ENCODE measurements around the gene TMC6.

Gene TMC6

DNA sequence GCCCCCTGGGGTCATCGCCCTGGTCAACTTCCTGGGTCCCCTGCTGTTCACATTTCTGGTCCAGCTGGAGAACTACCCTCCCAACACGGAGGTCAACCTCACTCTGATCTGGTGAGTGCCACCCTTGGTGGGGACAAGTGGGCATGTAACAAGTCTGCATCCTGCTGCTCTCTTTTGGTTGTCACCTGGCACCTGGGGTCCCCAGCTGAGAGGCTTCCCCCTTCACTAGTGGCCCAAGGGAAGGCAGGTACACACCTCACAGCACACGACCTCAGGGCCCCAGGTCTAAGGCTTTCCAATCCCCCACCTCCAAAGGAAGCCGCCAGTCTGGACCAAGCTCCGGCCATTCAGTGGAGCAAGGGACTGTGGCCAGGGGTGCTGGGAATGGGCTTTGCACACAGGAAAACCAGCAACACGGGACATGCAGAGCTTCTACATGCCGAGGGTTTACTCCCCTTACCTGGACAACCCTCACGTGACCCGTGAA, 6.4 kb upstream of the TMC6 start:
- no peak for DNase-seq

DNA sequence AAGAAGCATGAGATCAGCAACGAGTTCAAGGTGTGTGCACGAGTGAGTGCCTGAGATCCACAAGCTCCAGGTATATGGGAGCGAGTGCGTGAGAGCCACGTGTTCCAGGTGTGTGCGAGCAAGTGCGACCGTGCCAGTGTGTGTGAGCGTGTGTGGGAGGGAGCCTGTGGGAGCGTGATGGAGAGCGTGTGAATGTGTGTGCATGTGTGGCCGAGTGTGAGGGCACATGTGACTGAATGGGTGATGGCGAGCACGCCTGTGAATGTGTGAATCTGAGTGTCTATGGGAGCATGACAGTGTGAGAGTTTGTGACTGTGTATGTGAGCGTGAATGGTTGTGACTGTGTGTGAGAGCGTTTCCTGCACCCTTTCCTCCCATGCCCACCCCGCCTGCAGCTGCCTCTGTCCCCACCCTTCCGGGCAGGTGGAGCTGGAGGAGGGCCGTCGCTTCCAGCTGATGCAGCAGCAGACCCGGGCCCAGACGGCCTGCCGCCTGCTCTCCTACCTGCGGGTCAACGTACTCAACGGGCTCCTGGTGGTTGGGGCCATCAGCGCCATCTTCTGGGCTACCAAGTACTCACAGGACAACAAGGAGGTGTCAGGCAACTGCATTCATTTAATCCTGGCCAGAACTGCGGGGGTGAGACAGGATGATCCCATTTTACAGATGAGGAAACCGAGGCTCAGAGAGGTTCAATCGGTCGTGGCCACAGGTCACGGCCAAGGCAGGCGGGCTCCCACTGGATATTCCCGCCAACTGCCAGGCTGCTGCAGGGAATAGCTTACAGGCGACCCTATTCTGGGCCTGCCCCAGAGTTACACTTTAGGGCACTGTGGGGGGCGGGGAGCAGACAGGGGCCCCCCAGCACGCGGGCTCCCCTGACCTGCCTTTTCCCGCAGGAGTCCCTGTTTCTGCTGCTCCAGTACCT, 5.7 kb upstream of the TMC6 start:
- DNase-seq, result no peak

DNA sequence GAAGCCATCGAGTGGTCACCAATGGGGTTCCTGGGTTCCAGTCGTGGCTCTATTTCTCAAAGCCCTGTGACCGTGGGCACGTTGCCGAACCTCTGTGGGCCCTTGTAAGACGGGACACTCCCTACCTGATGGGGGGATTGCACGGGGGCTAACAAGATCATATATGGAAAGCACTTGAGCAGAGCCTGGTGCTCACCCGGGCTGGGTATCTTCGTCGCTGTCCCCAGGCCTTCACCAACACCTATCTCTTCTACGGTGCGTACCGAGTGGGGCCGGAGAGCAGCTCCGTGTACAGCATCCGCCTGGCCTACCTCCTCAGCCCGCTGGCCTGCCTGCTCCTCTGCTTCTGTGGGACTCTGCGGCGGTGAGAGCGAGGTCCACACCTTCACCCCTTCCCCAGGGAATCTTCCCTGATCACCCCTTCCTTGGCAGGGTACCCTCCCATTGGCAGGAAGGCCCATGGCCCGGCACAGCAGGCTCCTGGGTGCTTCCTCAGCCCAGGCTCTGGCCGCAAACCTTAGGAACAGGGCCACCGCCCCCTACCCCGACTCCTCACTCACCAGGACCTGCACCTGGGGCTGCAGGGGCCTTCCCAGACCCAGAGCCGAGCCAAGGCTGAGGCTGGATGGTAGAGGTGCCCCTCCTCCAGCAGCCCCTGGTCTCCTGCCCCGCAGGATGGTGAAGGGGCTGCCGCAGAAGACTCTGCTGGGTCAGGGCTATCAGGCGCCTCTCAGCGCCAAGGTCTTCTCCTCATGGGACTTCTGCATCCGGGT, 4.8 kb upstream of the TMC6 start:
- no peak for DNase-seq

DNA sequence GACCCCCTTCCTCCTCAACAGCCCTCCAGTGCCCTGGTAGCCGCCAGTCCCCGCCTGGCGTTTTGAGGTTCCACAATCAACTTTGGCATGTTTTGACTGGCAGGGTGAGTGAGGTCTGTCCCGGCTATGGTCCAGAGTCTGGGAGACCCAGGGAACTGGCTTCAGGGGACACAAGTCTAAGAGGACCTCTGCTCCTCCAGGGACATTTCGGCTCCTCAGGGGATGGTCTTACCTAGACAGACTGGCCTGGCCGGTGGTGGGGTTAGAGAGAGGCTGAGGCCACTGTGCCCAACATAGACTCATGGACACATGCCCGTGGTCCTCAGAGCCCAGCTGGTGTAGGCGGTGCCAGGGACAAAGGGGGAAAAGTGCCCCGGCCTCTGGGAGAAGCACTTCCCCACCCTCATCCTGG, 4.2 kb upstream of the TMC6 start:
- no peak for DNase-seq

DNA sequence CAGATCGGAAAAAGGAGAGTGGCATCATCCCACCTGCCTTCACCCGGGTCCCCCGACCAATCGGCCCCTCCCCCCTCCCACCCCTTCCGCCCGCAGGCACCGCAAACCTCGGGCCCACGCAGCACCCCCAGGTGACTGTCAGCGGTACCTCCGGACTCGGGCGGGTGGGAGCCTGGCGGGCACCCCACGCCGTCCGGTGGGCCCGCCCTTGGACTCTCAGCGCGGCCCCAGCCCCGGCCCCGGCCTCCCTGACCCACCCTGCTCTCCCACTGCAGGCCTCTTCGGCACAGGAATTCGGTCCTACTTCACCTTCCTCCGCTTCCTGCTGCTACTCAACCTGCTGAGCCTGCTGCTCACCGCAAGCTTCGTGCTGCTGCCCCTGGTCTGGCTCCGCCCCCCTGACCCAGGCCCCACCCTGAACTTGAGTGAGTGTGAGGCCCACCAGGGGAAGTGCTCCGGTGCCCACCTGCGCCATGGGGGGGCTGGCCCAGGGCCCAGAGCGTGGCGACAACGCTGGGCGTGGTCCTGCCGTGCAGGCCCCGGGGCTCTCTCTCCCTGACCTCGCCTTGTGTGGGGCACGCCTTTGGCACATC, 3.6 kb upstream of the TMC6 start:
- DNase-seq, result no peak

DNA sequence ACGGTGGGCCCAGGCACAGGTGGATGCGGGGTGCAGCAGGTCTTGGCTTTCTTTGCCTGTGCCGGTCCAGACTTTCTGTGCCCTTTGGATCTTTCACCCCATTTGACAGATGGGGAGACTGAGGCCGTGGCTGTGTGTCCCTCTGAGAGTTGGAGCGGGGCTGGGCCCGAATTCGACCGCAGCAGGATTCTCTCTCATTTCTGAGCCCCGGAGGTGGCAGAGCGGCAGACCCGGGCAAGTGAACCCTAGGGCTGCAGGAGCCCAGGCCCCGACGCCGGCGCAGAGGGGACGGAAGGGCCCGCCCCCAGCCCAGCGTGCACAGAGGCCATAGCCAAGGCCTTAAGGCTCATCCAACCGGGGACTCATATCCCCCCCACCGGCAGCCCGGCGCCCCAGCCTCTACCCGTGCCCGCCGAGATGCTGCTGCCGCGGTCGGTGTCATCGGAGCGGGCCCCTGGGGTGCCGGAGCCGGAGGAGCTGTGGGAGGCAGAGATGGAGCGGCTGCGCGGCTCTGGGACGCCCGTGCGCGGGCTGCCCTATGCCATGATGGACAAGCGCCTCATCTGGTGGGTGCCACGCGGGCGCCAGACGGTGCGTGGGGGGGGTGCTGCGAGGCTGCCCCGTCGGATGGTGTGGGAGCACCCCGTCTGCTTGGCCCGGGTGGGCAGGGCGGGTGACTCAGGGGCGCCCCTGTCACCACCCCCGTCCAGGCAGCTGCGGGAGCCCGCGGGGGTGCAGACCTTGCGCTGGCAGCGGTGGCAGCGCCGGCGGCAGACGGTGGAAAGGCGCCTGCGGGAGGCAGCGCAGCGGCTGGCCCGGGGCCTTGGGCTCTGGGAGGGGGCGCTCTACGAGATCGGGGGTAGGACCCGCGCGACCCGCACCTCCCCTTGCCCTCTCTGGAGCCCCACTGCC, 2.9 kb upstream of the TMC6 start:
- DNase-seq, result no peak

DNA sequence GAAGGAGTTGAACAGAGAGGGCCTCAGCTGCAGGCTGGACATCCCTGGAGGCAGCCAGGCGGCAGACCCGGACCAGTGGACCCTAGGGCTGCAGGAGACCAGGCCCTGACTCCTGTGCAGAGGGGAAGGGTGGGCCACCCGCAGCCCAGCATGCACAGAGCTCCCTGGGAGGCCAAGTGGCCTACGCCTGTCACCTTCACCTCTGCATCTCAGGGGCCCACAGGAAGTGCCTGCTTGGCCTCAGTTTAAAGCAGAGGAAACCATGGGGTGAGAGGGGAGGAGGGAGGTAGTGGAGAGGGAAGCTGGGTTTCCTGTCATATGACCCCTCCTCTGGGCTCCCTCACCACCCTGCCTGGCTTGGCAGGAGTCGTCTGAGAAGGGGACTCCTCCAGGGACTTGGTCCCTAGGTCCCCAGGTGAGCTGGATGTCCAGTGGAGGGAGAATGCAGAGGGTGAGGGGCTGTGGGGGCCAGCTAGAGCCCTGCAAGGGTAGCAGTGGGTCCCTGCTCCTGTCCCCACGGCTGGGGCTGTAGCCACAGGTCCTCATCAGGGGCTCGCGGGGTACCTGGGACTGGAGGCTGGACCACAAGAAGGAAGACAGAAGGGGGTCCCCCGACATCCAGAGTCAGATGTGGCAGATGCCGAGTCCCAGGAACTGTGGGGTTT, 2.0 kb upstream of the TMC6 start, which contains the start of gene TMC8:
TSS of gene TMC8 (plus strand) at position 335 of the 665 bp plus-strand sequence. CDS start 818 bp downstream, outside the sequence.
- no peak for DNase-seq

DNA sequence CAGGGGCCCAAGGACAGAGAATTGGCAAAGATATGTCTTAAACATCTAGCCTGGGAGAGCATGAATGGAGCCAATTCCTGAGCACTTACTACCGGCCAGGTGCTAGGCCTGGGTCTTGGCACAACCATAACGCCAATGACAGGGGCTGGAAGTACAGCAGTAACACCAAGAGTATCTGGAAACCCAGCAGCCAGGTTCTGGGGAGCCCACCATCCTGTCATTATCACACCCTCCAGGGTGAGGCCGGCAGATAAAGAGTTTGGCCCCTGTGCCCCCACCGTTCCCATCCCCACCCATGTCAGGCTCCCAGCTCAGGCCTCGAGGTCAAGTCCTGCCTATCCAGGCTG, 1.5 kb upstream of the TMC6 start:
- no peak for DNase-seq

DNA sequence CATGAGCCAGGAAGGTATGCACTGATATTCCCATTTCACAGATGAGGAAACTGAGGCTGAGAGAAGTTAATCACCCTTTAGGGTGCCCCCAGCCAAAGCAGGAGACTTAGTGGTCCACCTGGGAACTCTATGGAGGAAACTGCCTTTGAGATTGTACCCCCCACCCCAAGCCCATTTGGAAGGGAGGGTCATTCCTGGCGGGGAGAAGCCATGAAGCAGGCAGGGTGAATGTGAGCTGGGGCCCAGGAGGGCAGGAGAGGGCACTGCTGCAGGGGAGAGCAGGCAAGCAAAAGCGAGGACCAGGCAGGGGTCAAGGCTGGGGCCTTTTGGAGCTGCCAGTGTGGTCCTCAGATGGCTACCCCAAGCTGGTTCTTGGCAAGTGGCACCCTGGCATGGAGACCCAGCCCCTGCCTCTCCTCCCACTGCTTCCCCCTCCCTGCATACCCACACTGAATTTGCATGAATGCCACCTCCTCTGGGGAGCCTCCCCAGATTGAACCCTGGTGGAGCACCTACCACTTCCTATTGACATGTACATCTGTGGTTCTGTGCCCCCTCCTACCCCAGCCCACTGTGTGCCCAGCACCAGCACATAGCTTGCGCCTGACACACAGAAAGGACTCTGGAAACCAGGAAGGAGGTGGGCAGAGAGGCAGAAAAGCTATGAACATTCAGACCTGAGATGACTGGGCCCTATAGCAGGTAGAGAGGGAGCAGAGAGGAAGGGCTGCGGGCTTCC, 965 bp upstream of the TMC6 start:
- DNase-seq, result no peak

DNA sequence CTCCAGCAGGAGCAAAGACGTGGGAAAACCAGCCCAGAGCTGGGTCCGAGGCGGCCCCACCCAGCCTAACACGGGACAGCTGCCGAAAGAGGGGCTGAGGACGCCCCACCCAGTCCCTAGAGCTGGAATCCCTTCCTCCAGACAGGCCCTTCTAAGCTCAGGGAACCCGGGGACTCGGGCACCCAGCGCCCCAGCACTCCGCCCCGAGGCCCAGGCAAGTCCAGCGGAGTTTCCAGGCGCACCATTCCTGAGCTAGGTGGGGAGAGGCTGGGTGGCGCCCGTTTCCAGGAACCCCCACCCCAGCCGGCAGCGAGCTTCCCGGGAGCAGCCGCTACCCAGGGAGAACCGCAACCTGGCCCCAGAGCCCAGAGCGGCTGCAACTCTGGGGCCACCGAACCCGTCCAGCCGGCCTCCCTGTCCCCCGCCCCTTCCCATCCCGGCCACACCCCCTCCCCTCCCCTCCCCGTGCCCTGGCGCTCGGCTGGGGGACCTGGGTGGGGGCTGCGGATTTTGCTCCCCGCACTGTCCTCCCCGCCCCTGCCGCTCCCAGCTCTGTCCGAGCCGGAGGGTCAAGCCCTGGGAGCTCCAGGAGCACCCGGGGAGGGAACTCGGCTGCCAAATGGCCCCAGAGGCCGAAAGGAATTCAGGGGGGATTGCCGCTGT, 536 bp downstream of the TMC6 start:
- DNase-seq, result no peak

DNA sequence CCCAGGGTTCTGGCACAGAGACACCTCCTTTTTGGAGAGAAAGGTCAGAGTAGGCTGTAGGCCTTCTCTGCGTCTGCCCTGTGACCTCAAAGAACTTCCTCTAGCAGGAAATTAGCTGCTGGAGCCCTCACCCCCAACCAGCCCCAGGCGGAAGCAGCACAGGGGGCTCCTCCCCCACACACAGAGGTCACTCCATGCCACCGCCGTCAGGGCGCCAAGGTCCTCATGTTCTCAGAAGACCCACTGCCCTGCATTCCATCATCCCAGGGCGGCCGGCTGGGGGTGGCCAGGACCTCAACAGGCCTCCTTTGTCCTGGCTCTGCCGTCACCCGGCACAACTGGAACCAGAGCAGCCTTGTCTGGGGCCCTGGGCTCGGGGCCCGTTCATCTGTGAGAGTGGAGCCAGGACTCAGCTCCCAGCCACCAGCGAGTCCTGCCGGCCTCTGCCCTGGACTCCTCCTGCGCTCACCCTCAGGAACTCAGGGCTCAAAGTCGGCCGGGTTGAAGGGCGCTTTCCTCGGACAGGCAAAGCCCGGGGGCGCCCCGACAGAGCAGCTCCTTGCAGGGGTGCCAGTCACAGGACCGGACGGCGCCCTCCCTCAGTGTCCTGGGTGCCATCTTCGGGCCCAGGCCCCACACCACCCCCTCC, 1.2 kb downstream of the TMC6 start:
- DNase-seq, result no peak

DNA sequence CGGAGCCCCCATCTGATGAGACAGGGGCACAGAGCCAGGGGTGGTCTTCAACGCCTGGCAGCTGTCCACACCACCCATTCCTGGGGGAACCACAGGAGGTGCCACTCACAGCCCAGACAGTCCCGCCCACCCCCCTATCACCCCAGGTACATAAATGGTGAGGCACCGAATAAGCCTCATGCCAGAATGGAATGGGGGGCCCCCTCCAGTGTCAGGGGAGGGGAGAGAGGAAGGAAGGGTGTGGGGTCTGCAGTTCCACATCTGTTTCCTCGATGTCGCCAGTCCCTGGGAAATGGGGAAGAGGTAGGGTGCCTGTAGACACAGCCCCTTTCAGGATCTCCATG, 1.7 kb downstream of the TMC6 start:
- DNase-seq, result no peak

DNA sequence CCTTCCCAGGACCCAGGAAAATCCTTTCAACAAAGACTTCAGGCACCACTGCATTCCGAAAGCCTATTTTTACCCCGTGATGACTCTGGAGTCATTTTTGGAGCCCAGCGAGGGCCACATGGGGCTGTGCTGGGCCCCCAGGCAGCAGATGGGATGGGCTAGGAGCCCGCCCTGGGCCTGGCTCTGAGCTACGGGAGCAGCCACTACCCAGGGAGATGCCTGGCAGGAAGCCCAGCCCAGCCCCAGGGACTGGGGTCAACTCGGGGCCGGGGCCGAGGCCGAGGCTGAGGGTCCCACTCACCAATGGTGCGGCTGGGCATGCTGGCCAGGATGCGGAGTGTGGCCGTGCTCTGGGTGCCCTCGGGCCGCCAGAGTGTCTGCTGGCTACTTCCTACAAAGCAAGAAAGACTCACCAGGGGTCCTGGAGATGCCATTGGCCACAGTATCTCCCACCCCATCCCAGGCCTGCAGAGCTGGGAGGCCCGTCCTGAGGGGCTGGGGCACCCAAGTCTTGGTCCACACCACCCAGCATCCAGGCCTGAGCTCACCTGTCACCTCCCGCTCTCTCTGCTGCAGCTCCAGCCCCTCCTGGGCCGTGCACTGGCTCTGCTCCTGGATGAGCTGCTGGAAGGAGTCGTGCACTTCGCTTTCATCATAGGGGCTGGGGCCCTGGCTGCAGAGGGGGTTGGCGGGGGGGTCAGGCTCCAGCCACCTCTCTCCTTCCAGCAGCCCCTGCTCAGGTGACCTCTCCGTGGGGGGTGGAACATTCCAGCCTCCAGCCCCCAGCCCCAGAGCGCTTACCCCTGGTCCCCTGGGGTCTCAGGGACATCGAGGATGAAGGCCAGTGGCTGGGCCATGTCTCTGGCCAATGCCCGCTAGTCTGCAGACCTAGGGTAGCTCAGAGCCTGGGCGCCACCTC, 2.3 kb downstream of the TMC6 start:
- no peak for DNase-seq

DNA sequence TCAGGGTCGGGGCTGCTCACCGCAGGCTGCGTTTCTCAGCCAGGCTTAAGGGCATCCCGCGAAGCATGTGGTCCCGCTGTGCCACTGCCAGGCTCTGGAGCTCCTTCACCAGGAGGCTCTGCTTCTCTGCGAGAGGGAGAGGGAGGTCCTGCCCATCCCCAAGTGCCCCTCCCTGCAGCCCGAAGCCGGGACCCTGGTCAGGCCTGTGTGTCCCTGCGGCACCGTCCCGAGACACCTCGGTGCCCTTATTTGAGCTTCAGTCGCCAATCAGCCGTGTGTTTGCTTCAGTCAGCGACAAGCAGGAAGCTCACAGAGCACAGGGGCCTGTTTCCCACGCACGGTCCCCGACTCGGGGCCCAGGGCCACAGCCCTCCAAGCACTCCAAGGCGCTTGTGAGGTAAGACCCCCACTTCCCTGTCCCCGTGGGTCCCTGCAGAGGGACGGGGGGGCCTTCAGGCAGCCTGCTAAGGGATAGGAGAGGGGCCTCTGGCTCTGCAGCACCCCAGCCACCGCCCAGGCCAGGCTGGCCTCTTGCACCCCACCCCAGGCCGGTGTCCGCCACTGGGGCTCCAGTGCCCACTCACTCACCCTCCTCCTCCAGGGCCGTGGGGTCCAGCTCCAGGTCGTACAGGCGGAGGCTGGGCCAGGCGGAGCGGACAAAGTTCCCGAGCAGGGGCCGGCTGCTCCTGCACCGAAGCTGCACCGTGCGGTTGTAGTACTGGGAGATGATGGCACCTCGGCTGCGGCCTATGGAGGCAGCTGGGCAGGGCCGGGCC, 3.2 kb downstream of the TMC6 start:
- DNase-seq, result no peak

DNA sequence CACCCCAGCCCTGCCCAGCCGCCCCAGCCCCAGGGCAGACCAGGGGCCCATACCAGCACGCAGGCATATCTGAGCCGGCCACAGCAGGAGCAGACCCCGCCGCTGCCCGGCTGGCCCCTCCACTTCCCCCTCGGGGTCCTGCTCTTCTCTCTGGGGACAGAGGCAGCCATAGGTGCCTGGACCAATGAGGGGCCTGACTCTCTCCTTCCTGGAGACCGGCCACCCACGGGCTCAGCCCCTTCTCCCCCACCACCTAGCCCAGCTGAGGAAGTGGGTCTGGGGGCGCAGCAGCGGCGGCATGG, 3.8 kb downstream of the TMC6 start:
- no peak for DNase-seq

DNA sequence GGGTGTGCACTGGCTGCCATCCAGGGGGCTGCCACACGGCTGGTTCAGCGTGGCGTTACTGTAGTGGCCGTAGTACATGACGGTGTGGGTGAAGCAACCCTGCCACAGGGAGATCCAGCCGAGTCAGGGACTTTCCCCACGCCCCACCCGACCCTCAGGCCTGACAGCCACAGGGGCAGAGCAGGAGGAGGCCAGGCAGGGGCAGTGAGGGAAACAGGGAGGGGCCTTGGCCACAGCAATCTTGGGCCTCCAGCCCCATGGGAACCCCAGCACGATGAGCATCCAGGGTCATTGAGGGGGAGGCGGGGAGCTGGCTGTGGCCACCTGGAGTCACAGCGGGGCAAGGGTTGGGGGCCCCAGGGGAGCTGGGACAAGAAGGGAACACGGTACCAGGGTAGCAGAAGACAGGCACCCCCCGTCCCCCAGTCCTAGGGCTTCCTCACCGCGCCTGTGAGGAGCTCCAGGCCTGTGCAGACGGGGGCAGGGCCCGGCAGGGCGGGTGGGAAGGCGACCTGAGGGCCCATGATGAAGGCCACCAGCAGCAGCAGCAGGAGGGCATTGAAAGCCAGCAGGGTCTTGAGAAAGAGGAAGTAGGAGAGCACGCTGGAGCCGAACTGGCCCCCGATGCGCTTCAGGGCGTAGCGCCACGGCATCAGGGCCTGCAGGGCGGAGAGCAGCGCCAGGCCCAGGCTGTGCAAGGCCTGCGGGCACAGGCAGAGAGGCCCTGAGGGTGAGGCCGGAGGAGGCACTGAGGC, 4.3 kb downstream of the TMC6 start:
- DNase-seq, result no peak

DNA sequence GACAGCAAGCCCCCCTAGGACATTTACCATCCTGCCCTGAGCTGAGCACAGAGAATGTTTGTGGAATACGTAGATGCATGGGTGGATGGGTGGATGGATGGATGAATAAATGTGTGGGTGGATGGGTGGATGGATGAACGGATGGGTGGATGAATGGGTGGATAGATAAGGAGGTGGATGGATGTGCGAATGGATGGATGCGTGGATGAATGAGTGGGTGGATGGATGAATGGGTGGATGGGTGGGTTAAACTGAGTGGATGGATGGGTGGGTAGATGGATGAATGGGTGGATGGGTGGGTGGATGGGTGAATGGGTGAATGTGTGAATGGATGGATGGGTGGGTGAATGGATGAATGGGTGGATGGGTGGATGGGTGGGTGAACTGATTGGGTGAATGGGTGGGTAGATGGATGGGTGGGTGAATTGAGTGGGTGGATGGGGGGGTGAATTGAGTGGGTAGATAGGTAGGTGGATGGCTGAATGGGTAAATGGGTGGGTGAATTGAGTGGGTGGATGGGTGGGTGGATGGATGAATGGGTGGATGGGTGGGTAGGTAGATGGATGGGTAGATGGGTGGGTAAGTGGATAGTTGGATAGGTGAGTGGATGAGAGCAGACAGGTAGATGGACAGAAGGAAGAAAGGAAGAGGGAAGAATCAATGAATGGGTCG, 5.2 kb downstream of the TMC6 start:
- no peak for DNase-seq
